GM12878 (cell line): Measurements from ENCODE around the gene CAMK2B. TPM values are rescaled to one million over a fixed set of nuclear protein-coding genes. Genes with fewer than 3 reads are reported as not detected.

Source experiments
- ATAC-seq: fragments of 200-7000 bp; cut with Tn5 transposase; 3 replicates; pipeline ENCODE4 v1.9.1; 2020; ENCODE audit warnings: mild to moderate bottlenecking, moderate library complexity
- BruUV-seq: library from RNA; stranded (reverse); fragments of 400-500 nt; replicated peaks from 2 replicates; lab custom pipeline; 2021; lab: Mats Ljungman, UMichigan
- CTCF ChIA-PET: fragments of 300-600 bp; sonication (Branson Sonifier 250); formaldehyde crosslinking; extraction: SDS; loops from one replicate; lab custom pipeline; 2021; ENCODE audit warnings: inconsistent platforms; lab: Yijun Ruan, JAX
- POLR2A ChIA-PET: fragments of 350-600 bp; formaldehyde crosslinking; extraction: SDS; loops from one replicate; lab custom pipeline; 2021; ENCODE audit warnings: inconsistent platforms; lab: Charles Lee
- RAD21 ChIA-PET: fragments of 300-600 bp; sonication (Branson Sonifier 250); formaldehyde crosslinking; loops from one replicate; lab custom pipeline; 2023; ENCODE audit warnings: antibody characterized with exemption; ENCODE audit not compliant: unreplicated experiment; lab: Charles Lee
- SMC1A ChIA-PET: fragments of 300-600 bp; sonication (Branson Sonifier 250); formaldehyde crosslinking; loops from one replicate; lab custom pipeline; 2023; ENCODE audit not compliant: unreplicated experiment, uncharacterized antibody; lab: Charles Lee
- DNase-seq: peaks from one replicate; pipeline ENCODE4 v3.0.0-alpha.2; 2011; ENCODE audit warnings: low read depth, low spot score
- FAIRE-seq: peaks from 3 replicates; lab custom pipeline; 2011; peaks lifted over from hg19 to GRCh38; lab: Jason Lieb, UNC
- H2AFZ ChIP-seq: 2 replicates; pipeline ENCODE4 v1.6.0; 2011; ENCODE audit warnings: low read depth, low read length, control low read depth; ENCODE audit not compliant: control insufficient read depth
- H3K27ac ChIP-seq: 2 replicates; pipeline ENCODE4 v1.5.1; 2011; ENCODE audit warnings: control low read depth; ENCODE audit not compliant: control insufficient read depth, insufficient read depth
- H3K27me3 ChIP-seq, 2 experiments: replicated peaks in 1 of 2; 2 replicates each; pipeline versions ENCODE4 v1.6.0 to v1.6.1; 2011; ENCODE audit warnings: low read length in 1 of 2; ENCODE audit not compliant: control insufficient read depth in 2 of 2, insufficient read depth in 2 of 2
- H3K36me3 ChIP-seq, 2 experiments: 2 replicates each; pipeline ENCODE4 v1.5.1; 2011; ENCODE audit warnings: low read length in 1 of 2; ENCODE audit not compliant: control insufficient read depth in 2 of 2, insufficient read depth in 2 of 2
- H3K4me1 ChIP-seq: 2 replicates; pipeline ENCODE4 v1.6.1; 2011; ENCODE audit warnings: mild to moderate bottlenecking, low read length, moderate library complexity, mixed read lengths; ENCODE audit not compliant: control insufficient read depth, insufficient read depth
- H3K4me2 ChIP-seq: 2 replicates; pipeline ENCODE4 v1.6.0; 2011; ENCODE audit warnings: control low read depth; ENCODE audit not compliant: control insufficient read depth, insufficient read depth
- H3K4me3 ChIP-seq: fragments of 200-600 bp; sonication (generic); 2 replicates; pipeline ENCODE4 v1.5.1; 2016
- H3K79me2 ChIP-seq: 2 replicates; pipeline ENCODE4 v1.6.0; 2011; ENCODE audit warnings: low read length; ENCODE audit not compliant: control insufficient read depth, insufficient read depth
- H3K9ac ChIP-seq: 2 replicates; pipeline ENCODE4 v1.8.0; 2011; ENCODE audit warnings: low read length, control low read depth, mixed read lengths; ENCODE audit not compliant: control insufficient read depth, insufficient read depth
- H3K9me3 ChIP-seq: replicated peaks from 3 replicates; pipeline ENCODE4 v1.5.1; 2011; ENCODE audit warnings: mild to moderate bottlenecking, low read length; ENCODE audit not compliant: control insufficient read depth, insufficient read depth
- H4K20me1 ChIP-seq: 2 replicates; pipeline ENCODE4 v1.6.0; 2011; ENCODE audit not compliant: control insufficient read depth, insufficient read depth
- BRCA1 ChIP-seq: IDR thresholded peaks from 2 replicates; pipeline ENCODE4 v1.6.1; 2011; ENCODE audit warnings: low read depth, low read length, improper control_type of control experiment
- CBX3 ChIP-seq: fragments of 200-600 bp; sonication (generic); IDR thresholded peaks from 2 replicates; pipeline ENCODE4 v1.6.1; 2016; ENCODE audit warnings: low read depth, borderline replicate concordance
- ETV6 ChIP-seq, 2 experiments: fragments of 450-650 bp in 1 of 2; IDR thresholded peaks in 1 of 2; conservative IDR thresholded peaks in 1 of 2; 2 replicates each; pipeline ENCODE4 v1.6.1; 2014; ENCODE audit warnings: antibody characterized with exemption in 1 of 2, borderline replicate concordance in 1 of 2, low read depth in 1 of 2, mild to moderate bottlenecking in 1 of 2, moderate library complexity in 1 of 2
- FOS ChIP-seq: IDR thresholded peaks from 3 replicates; pipeline ENCODE4 v1.6.1; 2011; ENCODE audit warnings: borderline replicate concordance; ENCODE audit not compliant: insufficient read length; ENCODE audit errors: extremely low read depth
- HCFC1 ChIP-seq: fragments of 150-350 bp; IDR thresholded peaks from 2 replicates; pipeline ENCODE4 v1.6.1; 2014; ENCODE audit warnings: low read length
- IRF5 ChIP-seq: fragments of 450-650 bp; IDR thresholded peaks from 2 replicates; pipeline ENCODE4 v1.6.1; 2017; ENCODE audit warnings: borderline replicate concordance
- MAX ChIP-seq: IDR thresholded peaks from 2 replicates; pipeline ENCODE4 v1.6.1; 2012; ENCODE audit warnings: low read depth, low read length, improper control_type of control experiment
- NFIC ChIP-seq: IDR thresholded peaks from 2 replicates; pipeline ENCODE4 v1.6.1; 2012; ENCODE audit warnings: low read depth, mild to moderate bottlenecking, inconsistent platforms, low read length, moderate library complexity
- PAX8 ChIP-seq: fragments of 450-650 bp; IDR thresholded peaks from 2 replicates; pipeline ENCODE4 v1.6.1; 2017; ENCODE audit warnings: mild to moderate bottlenecking, moderate library complexity
- POLR2A ChIP-seq: IDR thresholded peaks from 2 replicates; pipeline ENCODE4 v1.6.1; 2011; ENCODE audit warnings: low read depth, mild to moderate bottlenecking, low read length
- RAD51 ChIP-seq: fragments of 450-650 bp; IDR thresholded peaks from 2 replicates; pipeline ENCODE4 v1.6.1; 2016; ENCODE audit warnings: moderate library complexity, mild to moderate bottlenecking, inconsistent platforms
- SPI1 ChIP-seq: IDR thresholded peaks from 2 replicates; pipeline ENCODE4 v1.6.1; 2011; ENCODE audit warnings: low read depth, mild to moderate bottlenecking, low read length, moderate library complexity, borderline replicate concordance; ENCODE audit not compliant: insufficient read depth
- SRF ChIP-seq, 2 experiments: IDR thresholded peaks; 2 replicates each; pipeline ENCODE4 v1.6.1; 2011; ENCODE audit warnings: low read depth in 2 of 2, low read length in 2 of 2, mild to moderate bottlenecking in 1 of 2, moderate library complexity in 1 of 2
- YY1 ChIP-seq: IDR thresholded peaks from 2 replicates; pipeline ENCODE4 v1.6.1; 2011; ENCODE audit warnings: low read depth, mild to moderate bottlenecking, low read length
- WGBS: methylation state at CpG from one replicate; pipeline ENCODE4 v1.1.6; 2016; ENCODE audit warnings: low lambda C conversion rate; ENCODE audit not compliant: insufficient replicate concordance, insufficient coverage; ENCODE audit errors: missing lambda C conversion rate; 5-methylcytosine and 5-hydroxymethylcytosine counted together
- in situ Hi-C: fragments of 300-500 bp; cut with MboI; formaldehyde crosslinking; loops from 9 replicates; pipeline ENCODE4 v1.14.3; 2018; ENCODE audit warnings: mixed read lengths
- intact Hi-C: fragments of 100-400 bp; cut with micrococcal nuclease; formaldehyde crosslinking; loops from one replicate; pipeline ENCODE4 v1.14.2; 2022; ENCODE audit not compliant: unreplicated experiment
- polyA plus RNA-seq, 11 experiments: library from polyadenylated mRNA; depleted of rRNA in 4 of 11; unstranded in 6 of 11; stranded (reverse) in 5 of 11; fragments of >200 nt; fragmentation: Nextera tagmentation in 4 of 11; fragmentation: Illumina TruSeq in 1 of 11; extraction: Ambion mirVana in 4 of 11; extraction: Trizol in 1 of 11; gene quantifications; 1 replicate in 1 of 11; 2 replicates in 10 of 11; pipeline versions ENCODE4 v1.2.1 to v1.2.3, GENCODE V29; 2011 to 2016; ENCODE audit warnings: inconsistent platforms in 2 of 11, missing spikeins in 2 of 11, low read depth in 1 of 11
- total RNA-seq, 4 experiments: library from RNA; depleted of rRNA in 3 of 4; stranded (reverse); fragments of >200 nt in 3 of 4; fragmentation: Illumina TruSeq in 1 of 4; extraction: Trizol in 1 of 4; gene quantifications; 2 replicates each; pipeline versions ENCODE4 v1.2.1 to v1.2.3, GENCODE V29; 2013 to 2021

Gene CAMK2B
- total and polyA plus RNA-seq, 10 of the 15 experiments (the other 5 are each of a cell fraction or from before 2014, with no cell fraction given): 0.06 to 0.23 (median 0.11) TPM; not detected in 5

GRCh38 chr7:44180631-44181030, 144.8 kb downstream of the CAMK2B start:
- ChIA-PET SMC1A (no interaction called here), RAD21 (no interaction called here), CTCF (no interaction called here), POLR2A (no interaction called here)
- Histone ChIP-seq H3K27ac (no peak overlapping the region), H2AFZ (no peak overlapping the region), H3K4me2 (no peak overlapping the region), H3K4me1 (no peaks in the 10 kb centered on the region), H4K20me1 (no peaks in the 10 kb centered on the region), H3K4me3 (no peak overlapping the region), H3K9me3 (no peaks in the 10 kb centered on the region; the same call in 2 of the 3 replicates), H3K9ac (no peak overlapping the region), H3K79me2 (no peaks in the 10 kb centered on the region), H3K27me3 (peaks cover 1% of the 10 kb centered on the region in 2 experiments; a peak in 2 of 4 replicates), H3K36me3 (no peaks in the 10 kb centered on the region)
- intact Hi-C loops: no loop called here
- DNase-seq (no peak), ATAC-seq (no peak), FAIRE-seq (no peak)
- BruUV-seq: no TSS peak
- TF ChIP-seq FOS (no peak), ETV6 (conservative IDR thresholded peaks at IDR 0.05 in 1 of 2, IDR thresholded peaks at IDR 0.05 in 1 of 2; ENCODE audit: borderline replicate concordance in 1 of 2, low read depth in 1 of 2) (no peak), SRF (IDR thresholded peaks at IDR 0.05; ENCODE audit: low read depth in 2 of 2, low read length in 2 of 2) (no peak), MAX (no peak), PAX8 (no peak), CBX3 (no peak), YY1 (no peak), BRCA1 (no peak), NFIC (no peak), IRF5 (no peak), HCFC1 (no peak), SPI1 (no peak), RAD51 (no peak), POLR2A (no peak)
- 28% methylated on average over 3 of the region's 3 CpGs for WGBS
- in situ Hi-C loops: no loop called here
